GM12801 (cell line): ENCODE data around the gene GYPC.

ENCODE experiments used
- TF ChIP-seq, protein P1 (sequence below): IDR thresholded peaks from one replicate; pipeline ENCODE4 v1.5.1; 2011; ENCODE audit warnings: control low read depth; ENCODE audit not compliant: insufficient read length; ENCODE audit errors: extremely low read depth

The GYPC gene

DNA sequence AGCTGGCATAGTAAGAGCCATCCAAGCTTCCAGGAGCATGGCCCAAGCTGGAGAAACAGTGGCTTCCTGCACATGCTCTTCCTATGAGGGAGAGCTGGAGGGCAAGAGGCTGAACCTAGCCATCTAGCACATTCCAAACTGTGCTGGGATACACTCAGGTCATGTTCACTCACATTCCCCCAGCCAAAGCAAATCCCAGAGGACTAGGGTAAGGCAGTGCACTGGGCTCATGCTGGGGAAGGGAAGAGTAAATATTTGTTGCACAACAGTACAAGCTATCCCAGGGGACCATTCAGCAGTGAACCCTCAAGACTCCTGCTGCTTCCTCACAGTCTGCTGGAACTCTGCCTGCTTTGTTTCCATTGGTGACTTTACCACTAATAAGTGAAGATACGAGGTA, 20.7 kb upstream of the GYPC start:
- TF ChIP-seq, protein P1, sequence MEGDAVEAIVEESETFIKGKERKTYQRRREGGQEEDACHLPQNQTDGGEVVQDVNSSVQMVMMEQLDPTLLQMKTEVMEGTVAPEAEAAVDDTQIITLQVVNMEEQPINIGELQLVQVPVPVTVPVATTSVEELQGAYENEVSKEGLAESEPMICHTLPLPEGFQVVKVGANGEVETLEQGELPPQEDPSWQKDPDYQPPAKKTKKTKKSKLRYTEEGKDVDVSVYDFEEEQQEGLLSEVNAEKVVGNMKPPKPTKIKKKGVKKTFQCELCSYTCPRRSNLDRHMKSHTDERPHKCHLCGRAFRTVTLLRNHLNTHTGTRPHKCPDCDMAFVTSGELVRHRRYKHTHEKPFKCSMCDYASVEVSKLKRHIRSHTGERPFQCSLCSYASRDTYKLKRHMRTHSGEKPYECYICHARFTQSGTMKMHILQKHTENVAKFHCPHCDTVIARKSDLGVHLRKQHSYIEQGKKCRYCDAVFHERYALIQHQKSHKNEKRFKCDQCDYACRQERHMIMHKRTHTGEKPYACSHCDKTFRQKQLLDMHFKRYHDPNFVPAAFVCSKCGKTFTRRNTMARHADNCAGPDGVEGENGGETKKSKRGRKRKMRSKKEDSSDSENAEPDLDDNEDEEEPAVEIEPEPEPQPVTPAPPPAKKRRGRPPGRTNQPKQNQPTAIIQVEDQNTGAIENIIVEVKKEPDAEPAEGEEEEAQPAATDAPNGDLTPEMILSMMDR, result no peak

DNA sequence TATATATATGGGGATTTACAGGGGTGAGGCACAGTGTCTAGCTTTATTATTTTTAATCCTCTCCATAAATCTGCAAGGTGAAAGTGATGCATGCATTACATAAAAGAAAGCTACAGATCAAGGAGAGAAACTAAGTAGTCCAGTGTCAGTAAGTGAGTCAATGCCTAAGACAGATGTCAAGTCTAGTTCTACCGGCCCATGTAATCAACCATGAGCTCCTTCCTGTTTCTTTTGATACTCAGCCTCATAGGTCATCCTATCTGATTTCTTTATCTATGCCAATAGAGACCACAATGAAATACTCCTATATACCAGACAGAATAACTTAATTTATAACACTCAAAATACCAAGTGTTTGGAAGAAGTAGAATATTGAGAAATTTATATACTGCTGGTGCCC, 20.2 kb upstream of the GYPC start:
- TF ChIP-seq, protein P1, result no peak

DNA sequence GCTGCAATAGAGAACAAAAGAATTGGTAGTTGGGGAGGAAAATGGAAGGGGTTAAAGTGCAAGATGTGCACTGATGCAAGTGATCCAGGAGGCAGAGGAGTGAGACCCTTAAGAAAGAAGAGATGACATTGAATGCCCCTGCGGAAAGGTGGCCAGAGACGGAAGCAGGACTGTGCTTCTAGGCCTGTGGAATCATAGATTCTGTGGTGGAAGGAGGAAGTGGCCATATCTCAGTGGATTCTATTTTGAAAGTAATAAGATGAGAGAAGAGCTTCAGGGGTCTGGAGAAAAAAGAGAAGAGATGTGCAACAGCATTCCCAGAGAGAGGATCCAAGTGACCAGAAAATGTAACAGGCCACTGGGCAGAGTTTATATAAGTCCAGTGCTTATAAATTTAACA, 18.6 kb upstream of the GYPC start:
- TF ChIP-seq, protein P1, result no peak

DNA sequence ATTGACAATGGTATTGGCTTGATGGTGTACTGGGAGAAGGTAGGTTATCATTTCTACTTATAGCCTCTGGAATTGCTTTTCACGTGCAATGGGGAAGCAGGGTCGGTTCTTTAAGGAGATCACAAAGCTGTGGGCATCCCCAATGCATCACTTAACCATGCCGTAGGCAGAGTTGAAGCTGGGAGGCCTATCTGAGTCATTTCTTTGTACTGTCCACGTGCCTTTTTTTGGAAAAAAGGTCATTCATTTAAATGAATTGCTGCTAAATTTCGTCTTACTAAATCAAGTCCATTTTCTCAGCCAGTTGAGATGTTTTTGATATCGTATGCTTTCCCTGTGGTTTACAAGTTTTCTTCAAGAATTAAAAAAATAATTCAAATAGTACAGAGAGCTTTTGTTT, 17.2 kb upstream of the GYPC start:
- TF ChIP-seq, protein P1, result no peak

DNA sequence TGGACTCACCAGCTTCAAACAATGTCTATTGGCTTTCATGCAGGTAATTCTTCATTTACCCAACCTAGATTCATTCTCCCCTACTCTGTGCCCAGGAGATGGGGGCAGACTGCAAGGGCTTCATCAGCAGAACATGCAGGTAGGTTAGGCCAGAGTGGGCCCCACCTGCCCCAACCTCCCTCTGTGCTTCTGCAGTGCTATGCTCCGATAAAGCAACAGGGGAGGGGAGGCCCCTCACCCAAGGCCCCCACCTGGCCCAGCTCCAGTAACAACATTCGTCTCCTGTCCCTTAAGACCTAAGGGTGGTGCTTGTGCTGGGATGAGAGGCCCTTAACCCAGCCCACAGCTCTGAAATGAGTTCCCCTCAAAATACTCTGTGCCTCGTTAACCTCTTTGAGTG, 16.7 kb upstream of the GYPC start:
- TF ChIP-seq, protein P1, result no peak

DNA sequence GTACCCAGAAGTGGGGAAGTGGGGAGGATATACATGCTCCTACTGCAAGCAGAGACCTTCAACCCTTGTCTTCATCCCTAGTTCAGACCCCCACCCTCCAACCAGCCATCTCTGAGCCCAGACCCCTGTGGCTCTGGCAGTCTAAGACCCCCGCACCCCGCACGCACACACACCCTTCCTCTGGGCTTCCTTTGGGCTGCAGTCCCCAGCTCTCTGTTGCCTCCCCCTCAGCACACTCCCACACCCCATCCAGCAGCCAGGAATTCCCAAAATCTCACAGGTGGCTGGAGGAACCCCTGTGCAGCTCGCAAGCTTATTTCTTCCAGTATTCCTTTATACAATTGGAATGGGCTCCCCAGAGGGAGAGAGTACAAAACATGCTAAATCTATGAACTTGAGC, 13.9 kb upstream of the GYPC start:
- TF ChIP-seq, protein P1, result no peak

DNA sequence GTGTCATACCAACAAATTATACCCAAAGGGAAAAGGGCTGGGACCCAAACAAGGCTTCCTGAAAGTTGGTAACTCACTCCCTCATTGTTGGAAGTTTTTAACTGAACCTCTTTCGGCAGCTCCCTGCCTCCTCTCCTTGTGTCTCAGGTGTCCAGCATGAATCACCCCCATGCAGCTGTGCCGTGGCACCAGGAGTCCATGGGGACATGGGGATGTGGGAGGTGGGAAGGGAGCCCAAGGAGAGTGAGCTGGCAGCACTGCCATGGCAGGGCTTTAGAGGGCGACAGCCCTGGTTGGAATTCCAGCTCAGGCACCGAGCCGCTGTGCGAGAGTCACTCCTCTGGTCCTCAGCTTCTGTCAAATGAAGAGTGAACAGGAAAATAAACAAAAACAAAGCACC, 12.5 kb upstream of the GYPC start:
- TF ChIP-seq, protein P1, result no peak

DNA sequence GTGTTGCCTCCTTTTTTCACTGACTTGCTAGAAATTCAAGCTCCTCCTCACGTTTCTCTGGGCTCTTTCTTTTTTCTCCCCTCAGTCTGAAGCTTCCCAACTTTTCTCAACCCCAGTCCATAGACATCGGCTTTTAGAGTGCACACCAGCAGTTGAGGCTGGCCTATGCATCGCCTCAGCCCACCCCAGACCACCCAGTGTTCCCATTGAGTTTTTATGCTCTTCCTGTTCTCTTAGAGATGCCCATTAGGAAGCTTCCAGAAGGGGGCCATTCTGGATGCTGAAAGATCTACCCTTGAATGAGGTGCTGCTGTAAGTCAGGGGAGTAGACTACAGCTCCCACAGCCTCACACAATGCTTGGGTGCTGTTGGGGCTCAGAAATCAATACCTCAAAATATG, 12.0 kb upstream of the GYPC start:
- TF ChIP-seq, protein P1, result no peak
